Astrocyte (in vitro differentiated cells and primary cell): ENCODE measurements around the gene KIF19. TPM values are rescaled to one million over a fixed set of nuclear protein-coding genes. Genes with fewer than 3 reads are reported as not detected.

Experiments
- DNase-seq: peaks from one replicate; pipeline ENCODE4 v3.0.0-alpha.2; 2010; ENCODE audit warnings: low read depth
- FAIRE-seq: peaks from 2 replicates; lab custom pipeline; 2011; peaks lifted over from hg19 to GRCh38; lab: Jason Lieb, UNC
- H2AFZ ChIP-seq: 2 replicates; pipeline ENCODE4 v1.6.0; 2012; ENCODE audit warnings: low read depth, low read length, inconsistent platforms
- H3K27ac ChIP-seq: 2 replicates; pipeline ENCODE4 v1.5.1; 2011; ENCODE audit warnings: low read depth, low read length, inconsistent platforms
- H3K27me3 ChIP-seq: 2 replicates; pipeline ENCODE4 v1.6.0; 2011; ENCODE audit warnings: low read length, inconsistent platforms; ENCODE audit not compliant: insufficient read depth
- H3K36me3 ChIP-seq: 2 replicates; pipeline ENCODE4 v1.5.1; 2011; ENCODE audit warnings: low read length, inconsistent platforms; ENCODE audit not compliant: insufficient read depth
- H3K4me1 ChIP-seq: 2 replicates; pipeline ENCODE4 v1.5.1; 2011; ENCODE audit warnings: low read length, inconsistent platforms; ENCODE audit not compliant: insufficient read depth
- H3K4me2 ChIP-seq: 2 replicates; pipeline ENCODE4 v1.6.0; 2012; ENCODE audit warnings: low read length, inconsistent platforms
- H3K4me3 ChIP-seq: 2 replicates; pipeline ENCODE4 v1.5.1; 2011; ENCODE audit warnings: low read depth, mild to moderate bottlenecking, low read length, inconsistent platforms; ENCODE audit not compliant: insufficient read depth
- H3K79me2 ChIP-seq: 2 replicates; pipeline ENCODE4 v1.6.0; 2012; ENCODE audit warnings: mild to moderate bottlenecking, low read length, inconsistent platforms; ENCODE audit not compliant: insufficient read depth
- H3K9ac ChIP-seq: 2 replicates; pipeline ENCODE4 v1.6.0; 2012; ENCODE audit warnings: mild to moderate bottlenecking, low read length, inconsistent platforms
- H3K9me3 ChIP-seq: 2 replicates; pipeline ENCODE4 v1.5.1; 2012; ENCODE audit warnings: low read depth, mild to moderate bottlenecking, low read length, inconsistent platforms; ENCODE audit not compliant: insufficient read depth
- H4K20me1 ChIP-seq: 2 replicates; pipeline ENCODE4 v1.6.0; 2012; ENCODE audit warnings: low read length, inconsistent platforms; ENCODE audit not compliant: insufficient read depth
- H3K27ac Mint-ChIP-seq: one replicate; pipeline ENCODE4 v1.8.0; 2021; ENCODE audit warnings: mild to moderate bottlenecking, mixed read lengths; ENCODE audit not compliant: unreplicated experiment
- H3K27me3 Mint-ChIP-seq: one replicate; pipeline ENCODE4 v1.8.0; 2021; ENCODE audit warnings: low read depth, mixed read lengths; ENCODE audit not compliant: unreplicated experiment
- H3K36me3 Mint-ChIP-seq: one replicate; pipeline ENCODE4 v1.8.0; 2021; ENCODE audit warnings: low read depth, mixed read lengths; ENCODE audit not compliant: unreplicated experiment
- H3K4me1 Mint-ChIP-seq: one replicate; pipeline ENCODE4 v1.8.0; 2021; ENCODE audit warnings: low read depth, mixed read lengths; ENCODE audit not compliant: unreplicated experiment
- H3K4me3 Mint-ChIP-seq: one replicate; pipeline ENCODE4 v1.8.0; 2021; ENCODE audit warnings: mild to moderate bottlenecking, moderate library complexity, mixed read lengths; ENCODE audit not compliant: unreplicated experiment
- H3K9me3 Mint-ChIP-seq: one replicate; pipeline ENCODE4 v1.8.0; 2021; ENCODE audit warnings: mild to moderate bottlenecking, mixed read lengths; ENCODE audit not compliant: unreplicated experiment
- CTCF ChIP-seq: IDR thresholded peaks from 2 replicates; pipeline ENCODE4 v1.5.1; 2011; ENCODE audit warnings: low read depth, mild to moderate bottlenecking, inconsistent platforms, low read length, moderate library complexity; ENCODE audit not compliant: insufficient read depth
- EZH2 ChIP-seq: IDR thresholded peaks from 2 replicates; pipeline ENCODE4 v1.6.1; 2012; ENCODE audit warnings: mild to moderate bottlenecking, low read length, inconsistent platforms; ENCODE audit not compliant: insufficient read depth
- total RNA-seq: library from RNA; stranded (reverse); gene quantifications from 2 replicates; pipeline ENCODE4 v1.2.1, GENCODE V29; 2021

KIF19 gene
- total RNA-seq, 1 donor from 2014 or later = not detected

- Mint-ChIP-seq H3K4me1 (peaks cover 6% of the 10 kb centered on the region), H3K4me3 (no peak overlapping the region), H3K27ac (no peak overlapping the region), H3K9me3 (peaks cover 1% of the 10 kb centered on the region), H3K36me3 (no peaks in the 10 kb centered on the region), H3K27me3 (peaks cover 37% of the 10 kb centered on the region)
- DNase-seq (no peak), FAIRE-seq (no peak)
- Histone ChIP-seq H4K20me1 (no peaks in the 10 kb centered on the region), H3K4me2 (no peak overlapping the region), H3K36me3 (no peaks in the 10 kb centered on the region), H3K4me1 (peaks cover 4% of the 10 kb centered on the region), H3K9ac (no peak overlapping the region), H3K27ac (no peak overlapping the region), H3K4me3 (no peak overlapping the region), H3K27me3 (no peaks in the 10 kb centered on the region), H2AFZ (no peak overlapping the region), H3K79me2 (no peaks in the 10 kb centered on the region), H3K9me3 (no peaks in the 10 kb centered on the region)
- no peak for TF ChIP-seq EZH2
- TF ChIP-seq CTCF = no peak
Observed at GRCh38 chr17:74343526-74344284, 17.7 kb downstream of the KIF19 start.

GRCh38 chr17:74344658-74345057 lies 18.6 kb downstream of the KIF19 start:
- H3K9me3 ChIP-seq = no peaks in the 10 kb centered on the region
- H2AFZ ChIP-seq = no peak overlapping the region
- DNase-seq = no peak
- no peaks in the 10 kb centered on the region for H3K36me3 ChIP-seq
- peaks cover 41% of the 10 kb centered on the region for H3K27me3 Mint-ChIP-seq
- H3K4me1 ChIP-seq = peaks cover 4% of the 10 kb centered on the region
- no peaks in the 10 kb centered on the region for H3K79me2 ChIP-seq
- no peak overlapping the region for H3K27ac Mint-ChIP-seq
- peaks cover 1% of the 10 kb centered on the region for H3K9me3 Mint-ChIP-seq
- no peaks in the 10 kb centered on the region for H3K27me3 ChIP-seq
- peaks cover 6% of the 10 kb centered on the region for H3K4me1 Mint-ChIP-seq
- no peak overlapping the region for H3K4me3 Mint-ChIP-seq
- no peak overlapping the region for H3K4me2 ChIP-seq
- H3K36me3 Mint-ChIP-seq = no peaks in the 10 kb centered on the region
- H3K4me3 ChIP-seq = no peak overlapping the region
- no peak overlapping the region for H3K27ac ChIP-seq
- no peak for FAIRE-seq
- TF ChIP-seq EZH2 (no peak), CTCF (no peak)
- no peaks in the 10 kb centered on the region for H4K20me1 ChIP-seq
- no peak overlapping the region for H3K9ac ChIP-seq
